K562 (cell line): Measurements from ENCODE around the gene PRPF8. TPM values are rescaled to one million over a fixed set of nuclear protein-coding genes. Genes with fewer than 3 reads are reported as not detected.
A peak's percentile ranks its signal among the peaks of the same experiment; 100 is the strongest.

Experiments used
- CREM ChIP-seq: IDR thresholded peaks from 2 replicates; pipeline ENCODE4 v1.6.1; 2014; ENCODE audit warnings: antibody characterized with exemption, low read depth
- E4F1 ChIP-seq: fragments of 250-450 bp; sonication (Bioruptor Pico); IDR thresholded peaks from 2 replicates; pipeline ENCODE4 v1.5.0; 2021; ENCODE audit warnings: mild to moderate bottlenecking, borderline replicate concordance
- ESRRA ChIP-seq: fragments of 450-650 bp; IDR thresholded peaks from 2 replicates; pipeline ENCODE4 v1.6.1; 2014; ENCODE audit warnings: low read depth, mild to moderate bottlenecking, moderate library complexity, borderline replicate concordance
- HMG20B ChIP-seq: fragments of 250-450 bp; sonication (Bioruptor Pico); IDR thresholded peaks from 2 replicates; pipeline ENCODE4 v1.5.0; 2021; ENCODE audit warnings: mild to moderate bottlenecking
- IRF9 ChIP-seq: fragments of 450-650 bp; IDR thresholded peaks from 2 replicates; pipeline ENCODE4 v1.6.1; 2016; ENCODE audit warnings: missing biosample characterization, missing genetic modification characterization
- NEUROD1 ChIP-seq: fragments of 150-350 bp; IDR thresholded peaks from 2 replicates; pipeline ENCODE4 v1.6.1; 2014; ENCODE audit warnings: borderline replicate concordance, low read length, low read depth; ENCODE audit not compliant: partially characterized antibody
- PML ChIP-seq: IDR thresholded peaks from 2 replicates; pipeline ENCODE4 v1.6.1; 2012; ENCODE audit warnings: low read length, inconsistent platforms
- RBM15 ChIP-seq: fragments of 200-400 bp; formaldehyde crosslinking; IDR thresholded peaks from 2 replicates; pipeline ENCODE4 v1.6.1; 2018; ENCODE audit warnings: mild to moderate bottlenecking, low read length, moderate library complexity; ENCODE audit not compliant: insufficient read depth
- SAFB2 ChIP-seq: fragments of 200-400 bp; formaldehyde crosslinking; IDR thresholded peaks from 2 replicates; pipeline ENCODE4 v1.6.1; 2018; ENCODE audit warnings: borderline replicate concordance, low read length, low read depth, moderate library complexity; ENCODE audit not compliant: severe bottlenecking
- SNAPC5 ChIP-seq: fragments of 250-450 bp; sonication (Bioruptor Pico); IDR thresholded peaks from 2 replicates; pipeline ENCODE4 v1.8.0; 2021; ENCODE audit warnings: moderate library complexity, mild to moderate bottlenecking, inconsistent platforms
- TCFL5 ChIP-seq: fragments of 250-450 bp; sonication (Bioruptor Pico); conservative IDR thresholded peaks from 2 replicates; pipeline ENCODE4 v1.6.1; 2021; ENCODE audit warnings: mild to moderate bottlenecking, moderate library complexity, matching md5 sums
- TRIM24 ChIP-seq, 2 experiments: fragments of 450-650 bp; IDR thresholded peaks; 2 replicates each; pipeline ENCODE4 v1.6.1; 2016
- ZFP91 ChIP-seq: sonication (generic); formaldehyde crosslinking; IDR thresholded peaks from 2 replicates; pipeline ENCODE4 v1.8.0; 2022; ENCODE audit warnings: mild to moderate bottlenecking, missing genetic modification reagents
- ZNF609 ChIP-seq: sonication (generic); formaldehyde crosslinking; IDR thresholded peaks from 2 replicates; pipeline ENCODE4 v1.8.1; 2023; ENCODE audit warnings: missing genetic modification reagents, mild to moderate bottlenecking, borderline replicate concordance
- ZNF76 ChIP-seq: fragments of 250-450 bp; sonication (Bioruptor Pico); IDR thresholded peaks from 2 replicates; pipeline ENCODE4 v1.4.0; 2020; ENCODE audit warnings: mild to moderate bottlenecking, moderate library complexity, borderline replicate concordance
- ZNF79 ChIP-seq: fragments of 250-450 bp; sonication (Bioruptor Pico); IDR thresholded peaks from 2 replicates; pipeline ENCODE4 v1.4.0; 2020; ENCODE audit warnings: low read depth, mild to moderate bottlenecking, moderate library complexity
- ZZZ3 ChIP-seq: fragments of 450-650 bp; IDR thresholded peaks from 2 replicates; pipeline ENCODE4 v1.6.1; 2016; ENCODE audit warnings: antibody characterized with exemption, mild to moderate bottlenecking, moderate library complexity
- polyA plus RNA-seq, 8 experiments: library from polyadenylated mRNA; depleted of rRNA in 4 of 8; stranded (reverse) in 5 of 8; unstranded in 3 of 8; fragments of >200 nt; fragmentation: Nextera tagmentation in 2 of 8; fragmentation: Illumina TruSeq in 1 of 8; extraction: Ambion mirVana in 2 of 8; extraction: Trizol in 1 of 8; gene quantifications; 2 replicates each; pipeline versions ENCODE4 v1.2.1 to v1.2.3, GENCODE V29; 2011 to 2014; ENCODE audit warnings: inconsistent platforms in 1 of 8, missing spikeins in 1 of 8
- total RNA-seq, 7 experiments: library from RNA; depleted of rRNA in 6 of 7; stranded (reverse); fragments of >200 nt in 6 of 7; fragmentation: Illumina TruSeq in 2 of 7; extraction: Trizol in 2 of 7; gene quantifications; 2 replicates each; pipeline versions ENCODE4 v1.2.1 to v1.2.3, GENCODE V29; 2011 to 2021; ENCODE audit warnings: low replicate concordance in 1 of 7

Gene PRPF8
- total and polyA plus RNA-seq, 9 of the 15 experiments (the other 6 are each of a cell fraction or from before 2014, with no cell fraction given) = 64.3 to 294 (median 85.9) TPM

- TF ChIP-seq ZNF609 (CRISPR knock-in tag) = no peak
- TF ChIP-seq NEUROD1 = no peak
- TF ChIP-seq ESRRA = no peak
- no peak for TF ChIP-seq ZNF79 (CRISPR knock-in tag)
- TF ChIP-seq SAFB2 = no peak
- no peak for TF ChIP-seq PML
- no peak for TF ChIP-seq ZZZ3
- TF ChIP-seq E4F1 (CRISPR knock-in tag) = no peak
- TF ChIP-seq SNAPC5 (CRISPR knock-in tag) = no peak
- no peak for TF ChIP-seq RBM15
- 0 out of 2 replicates have a peak, but pooled peaks have one; percentile 10 for TF ChIP-seq CREM
- no peak for TF ChIP-seq ZNF76
- no peak for TF ChIP-seq IRF9
- no peak for TF ChIP-seq TRIM24 (IDR thresholded peaks at IDR 0.05)
- no peak for TF ChIP-seq ZFP91 (CRISPR knock-in tag)
- no peak for TF ChIP-seq HMG20B (CRISPR knock-in tag)
- no peak for TF ChIP-seq TCFL5 (CRISPR knock-in tag)
These were observed 59.1 kb downstream of the PRPF8 start (continued) for GRCh38 chr17:1625581-1625980.
